ENCODE results near the gene MORC4.

The MORC4 gene

DNA sequence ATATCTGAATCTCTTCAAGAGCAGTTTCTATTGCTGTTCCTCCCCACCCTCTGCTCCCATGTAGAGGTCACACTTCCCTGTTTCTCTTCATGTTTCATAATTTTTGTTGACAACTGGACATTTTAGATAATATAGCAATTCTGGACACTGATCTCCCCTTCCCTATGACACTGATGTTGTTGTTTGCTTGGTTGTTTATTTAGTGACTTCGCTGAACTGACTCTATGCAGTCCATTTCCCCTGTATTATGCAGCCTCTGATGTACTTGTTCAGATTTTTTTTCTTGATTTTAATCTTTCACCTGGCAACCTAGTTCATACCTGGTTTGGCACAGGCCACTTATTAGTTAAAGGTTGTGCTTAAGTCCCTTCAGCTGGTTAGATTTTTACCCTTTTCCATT lies 50.6 kb downstream of the MORC4 start:
- no peak for DNase-seq (ENCODE audit: low read depth)
- TF ChIP-seq, protein P1, sequence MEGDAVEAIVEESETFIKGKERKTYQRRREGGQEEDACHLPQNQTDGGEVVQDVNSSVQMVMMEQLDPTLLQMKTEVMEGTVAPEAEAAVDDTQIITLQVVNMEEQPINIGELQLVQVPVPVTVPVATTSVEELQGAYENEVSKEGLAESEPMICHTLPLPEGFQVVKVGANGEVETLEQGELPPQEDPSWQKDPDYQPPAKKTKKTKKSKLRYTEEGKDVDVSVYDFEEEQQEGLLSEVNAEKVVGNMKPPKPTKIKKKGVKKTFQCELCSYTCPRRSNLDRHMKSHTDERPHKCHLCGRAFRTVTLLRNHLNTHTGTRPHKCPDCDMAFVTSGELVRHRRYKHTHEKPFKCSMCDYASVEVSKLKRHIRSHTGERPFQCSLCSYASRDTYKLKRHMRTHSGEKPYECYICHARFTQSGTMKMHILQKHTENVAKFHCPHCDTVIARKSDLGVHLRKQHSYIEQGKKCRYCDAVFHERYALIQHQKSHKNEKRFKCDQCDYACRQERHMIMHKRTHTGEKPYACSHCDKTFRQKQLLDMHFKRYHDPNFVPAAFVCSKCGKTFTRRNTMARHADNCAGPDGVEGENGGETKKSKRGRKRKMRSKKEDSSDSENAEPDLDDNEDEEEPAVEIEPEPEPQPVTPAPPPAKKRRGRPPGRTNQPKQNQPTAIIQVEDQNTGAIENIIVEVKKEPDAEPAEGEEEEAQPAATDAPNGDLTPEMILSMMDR (IDR thresholded peaks at IDR 0.05; ENCODE audit: low read depth, low read length, missing control alignments): no peak
- no peak overlapping the region for H3K4me3 ChIP-seq (ENCODE audit: low read depth, low read length)

DNA sequence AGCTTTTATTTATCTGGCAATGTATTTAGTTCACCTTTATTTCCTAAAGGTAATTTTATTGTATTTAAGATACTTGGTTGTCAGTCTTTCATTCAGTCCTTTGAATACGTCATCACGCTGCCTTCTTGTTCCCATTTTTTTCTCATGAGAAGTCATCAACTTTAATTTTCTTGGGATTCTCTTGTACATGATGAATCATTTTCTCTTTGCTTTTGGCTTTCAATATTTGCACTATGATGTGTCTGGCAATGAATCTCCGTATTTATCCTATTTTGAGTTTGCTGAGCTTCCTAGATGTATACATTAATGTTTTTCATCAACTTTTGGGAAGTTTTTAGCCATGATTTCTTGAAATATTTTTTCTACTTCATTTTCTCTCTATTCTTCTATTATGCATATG lies 51.4 kb downstream of the MORC4 start:
- TF ChIP-seq, protein P1 (IDR thresholded peaks at IDR 0.05; ENCODE audit: low read depth, low read length, missing control alignments): no peak
- no peak overlapping the region for H3K4me3 ChIP-seq (ENCODE audit: low read depth, low read length)
- no peak for DNase-seq (ENCODE audit: low read depth)

DNA sequence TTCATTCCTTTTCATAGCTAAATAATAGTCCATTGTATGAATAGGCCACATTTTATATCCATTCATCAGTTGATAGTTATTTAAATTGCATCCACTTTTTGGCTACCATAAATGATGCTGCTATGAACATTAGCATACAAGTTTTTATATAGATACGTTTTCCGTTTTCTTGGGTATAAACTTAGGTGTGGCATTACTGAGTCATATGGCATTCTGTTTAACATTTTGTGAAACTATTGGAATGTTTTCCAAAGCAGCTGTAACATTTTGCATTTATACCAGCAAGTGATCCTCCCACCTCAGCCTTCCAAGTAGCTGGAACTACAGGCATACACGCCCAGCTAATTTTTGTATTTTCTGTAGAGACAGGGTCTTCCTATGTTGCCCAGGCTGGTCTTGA lies 53.5 kb downstream of the MORC4 start:
- no peak overlapping the region for H3K4me3 ChIP-seq (ENCODE audit: low read depth, low read length)
- DNase-seq (ENCODE audit: low read depth): no peak
- TF ChIP-seq, protein P1 (IDR thresholded peaks at IDR 0.05; ENCODE audit: low read depth, low read length, missing control alignments): no peak

DNA sequence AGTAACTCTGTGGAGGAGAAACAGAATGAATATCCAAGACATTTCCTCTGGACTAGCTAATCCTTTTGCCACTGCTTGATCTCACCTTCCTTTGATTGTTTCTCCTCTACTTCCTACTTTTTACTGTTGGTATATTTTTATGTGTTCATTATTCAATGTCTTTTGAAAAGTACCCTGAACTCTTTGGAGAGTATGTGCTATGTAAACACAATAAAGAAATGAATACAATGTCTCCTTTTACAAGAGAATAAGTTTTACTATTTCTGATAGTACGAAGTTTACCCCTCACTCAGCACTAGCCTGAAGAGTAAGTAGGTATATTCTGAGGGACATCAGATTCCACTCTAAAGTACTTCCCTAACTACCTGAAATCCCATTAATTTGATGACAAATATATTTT lies 59.9 kb downstream of the MORC4 start:
- H3K4me3 ChIP-seq (ENCODE audit: low read depth, low read length): no peak overlapping the region
- TF ChIP-seq, protein P1 (IDR thresholded peaks at IDR 0.05; ENCODE audit: low read depth, low read length, missing control alignments): no peak
- no peak for DNase-seq (ENCODE audit: low read depth)

DNA sequence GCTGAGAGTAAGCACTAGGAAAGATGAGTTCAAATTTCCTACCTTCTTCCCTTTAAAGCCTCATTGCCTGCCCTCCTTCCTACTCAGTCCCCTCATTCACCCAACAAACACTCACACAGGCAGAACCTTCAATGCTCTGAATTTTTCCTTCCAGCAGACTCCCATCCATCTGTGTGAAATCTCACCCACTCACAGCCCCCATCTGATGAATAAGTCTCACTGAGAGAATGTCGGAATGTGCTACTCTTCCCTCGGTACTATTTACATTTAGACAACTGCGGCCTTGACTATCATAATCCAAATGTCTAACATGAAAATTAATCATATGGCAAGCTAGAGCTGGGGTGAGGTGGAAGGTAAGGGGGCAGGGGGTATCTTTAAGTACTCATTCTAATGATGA lies 60.4 kb downstream of the MORC4 start:
- H3K4me3 ChIP-seq (ENCODE audit: low read depth, low read length): no peak overlapping the region
- TF ChIP-seq, protein P1 (IDR thresholded peaks at IDR 0.05; ENCODE audit: low read depth, low read length, missing control alignments): no peak
- no peak for DNase-seq (ENCODE audit: low read depth)

DNA sequence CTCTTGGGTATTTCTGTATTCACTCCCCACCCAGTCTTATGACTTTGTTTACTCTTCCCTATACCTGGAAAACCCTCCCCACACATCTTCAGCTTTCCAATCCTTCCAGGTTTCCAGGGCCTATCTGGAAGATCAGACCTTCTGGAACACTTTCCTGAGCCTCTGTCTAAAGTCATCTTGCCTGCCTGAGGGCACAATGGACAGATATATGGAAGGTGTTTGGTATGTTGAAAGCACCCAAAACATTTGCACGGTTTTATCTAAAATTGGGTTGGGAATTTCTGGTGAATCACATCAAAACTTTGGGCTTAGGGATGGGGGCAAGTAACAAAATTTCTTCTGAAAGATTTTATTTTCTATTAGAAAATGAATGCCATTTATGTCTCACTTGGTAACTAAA lies 63.8 kb downstream of the MORC4 start:
- TF ChIP-seq, protein P1 (IDR thresholded peaks at IDR 0.05; ENCODE audit: low read depth, low read length, missing control alignments): no peak
- H3K4me3 ChIP-seq (ENCODE audit: low read depth, low read length): no peak overlapping the region
- DNase-seq (ENCODE audit: low read depth): no peak

DNA sequence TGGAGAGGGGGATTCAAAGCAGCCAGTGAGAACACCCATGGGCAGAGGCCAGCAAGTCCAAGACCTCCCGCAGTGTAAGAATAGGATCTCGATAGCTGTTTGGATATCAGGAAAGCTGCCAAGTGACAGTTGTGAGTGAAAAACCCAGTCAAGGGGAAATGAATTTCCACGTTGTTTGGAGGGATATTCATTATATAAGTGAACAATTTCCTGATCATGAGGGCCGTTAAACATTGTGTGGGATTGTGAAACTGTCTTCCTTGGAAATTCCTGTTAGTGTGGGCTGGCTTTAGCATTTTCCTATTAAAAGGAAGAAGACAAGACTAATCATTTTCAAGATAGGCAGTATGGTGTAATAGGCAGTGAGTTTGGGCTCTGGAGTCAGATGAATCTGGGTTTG lies 64.8 kb downstream of the MORC4 start:
- DNase-seq (ENCODE audit: low read depth): no peak
- TF ChIP-seq, protein P1 (IDR thresholded peaks at IDR 0.05; ENCODE audit: low read depth, low read length, missing control alignments): no peak
- H3K4me3 ChIP-seq (ENCODE audit: low read depth, low read length): no peak overlapping the region

Data from GM12864 (cell line).